Gastrocnemius medialis (tissue), 4 donors: ENCODE measurements around the gene TAS1R3. TPM values are rescaled to one million over a fixed set of nuclear protein-coding genes. Genes with fewer than 3 reads are reported as not detected.
A peak's percentile ranks its signal among the peaks of the same experiment; 100 is the strongest.

Experiments used
- ATAC-seq, 2 donors: fragments of 150-250 bp; one replicate each; pipeline ENCODE4 v1.9.1; 2016
- DNase-seq, 2 donors: peaks; one replicate each; pipeline ENCODE4 v3.0.0-alpha.2; 2019
- H3K27ac ChIP-seq, 4 donors: fragments of 200-600 bp; sonication (generic); 1 replicate in 1 of 4; 2 replicates in 3 of 4; pipeline ENCODE4 v1.5.1; 2016 to 2018; ENCODE audit warnings: mild to moderate bottlenecking in 2 of 4, moderate library complexity in 1 of 4
- H3K27me3 ChIP-seq, 3 donors: fragments of 200-600 bp; sonication (generic) in 2 of 3; 1 replicate in 1 of 3; 2 replicates in 2 of 3; pipeline versions ENCODE4 v1.5.1 to v1.6.0; 2016 to 2019; ENCODE audit warnings: mild to moderate bottlenecking in 1 of 3, moderate library complexity in 1 of 3
- H3K36me3 ChIP-seq, 2 donors: fragments of 200-600 bp; sonication (generic) in 1 of 2; one replicate each; pipeline ENCODE4 v1.5.1; 2017 to 2018
- H3K4me1 ChIP-seq, 2 donors: fragments of 200-600 bp; sonication (generic) in 1 of 2; one replicate each; pipeline ENCODE4 v1.5.1; 2016 to 2017; ENCODE audit warnings: mild to moderate bottlenecking in 2 of 2
- H3K4me3 ChIP-seq, 4 donors: fragments of 200-600 bp; sonication (generic) in 3 of 4; 1 replicate in 1 of 4; 2 replicates in 3 of 4; pipeline ENCODE4 v1.5.1; 2016 to 2019; ENCODE audit warnings: mild to moderate bottlenecking in 2 of 4
- H3K9me3 ChIP-seq, 3 donors: fragments of 200-600 bp; sonication (generic) in 2 of 3; 1 replicate in 1 of 3; 2 replicates in 2 of 3; pipeline ENCODE4 v1.5.1; 2016 to 2019
- POLR2A ChIP-seq, 2 donors: fragments of 450-650 bp; IDR thresholded peaks; one replicate each; pipeline ENCODE4 v1.6.1; 2017; ENCODE audit warnings: antibody characterized with exemption in 2 of 2, mild to moderate bottlenecking in 2 of 2, moderate library complexity in 2 of 2
- in situ Hi-C, 4 donors: fragments of 200-750 bp; cut with MboI; loops; one replicate each; pipeline versions ENCODE4 v1.15.0 to v1.8.0; 2017; ENCODE audit warnings: low sequenced_read_pairs in 4 of 4
- intact Hi-C: fragments of 100-400 bp; cut with DNase I; formaldehyde crosslinking; loops from one replicate; pipeline ENCODE4 v1.15.1; 2023; ENCODE audit warnings: low total_unique reads
- total RNA-seq, 4 donors: library from RNA; depleted of rRNA; stranded (reverse); fragments of >200 nt; gene quantifications; one replicate each; pipeline versions ENCODE4 v1.1.0 to v1.2.3, GENCODE V29; 2016
- TF ChIP-seq, protein P1 (sequence below), 5 experiments: fragments of 450-650 bp in 3 of 5; fragments of 200-600 bp in 2 of 5; sonication (generic) in 2 of 5; IDR thresholded peaks in 4 of 5; conservative IDR thresholded peaks in 1 of 5; 1 replicate in 4 of 5; 2 replicates in 1 of 5; pipeline ENCODE4 v1.5.1; 2016 to 2019; ENCODE audit warnings: antibody characterized with exemption in 5 of 5, mild to moderate bottlenecking in 3 of 5, moderate library complexity in 3 of 5

Gene TAS1R3
- total RNA-seq, 4 donors from 2014 or later, result 0.20 to 0.44 TPM; not detected in 2

DNA sequence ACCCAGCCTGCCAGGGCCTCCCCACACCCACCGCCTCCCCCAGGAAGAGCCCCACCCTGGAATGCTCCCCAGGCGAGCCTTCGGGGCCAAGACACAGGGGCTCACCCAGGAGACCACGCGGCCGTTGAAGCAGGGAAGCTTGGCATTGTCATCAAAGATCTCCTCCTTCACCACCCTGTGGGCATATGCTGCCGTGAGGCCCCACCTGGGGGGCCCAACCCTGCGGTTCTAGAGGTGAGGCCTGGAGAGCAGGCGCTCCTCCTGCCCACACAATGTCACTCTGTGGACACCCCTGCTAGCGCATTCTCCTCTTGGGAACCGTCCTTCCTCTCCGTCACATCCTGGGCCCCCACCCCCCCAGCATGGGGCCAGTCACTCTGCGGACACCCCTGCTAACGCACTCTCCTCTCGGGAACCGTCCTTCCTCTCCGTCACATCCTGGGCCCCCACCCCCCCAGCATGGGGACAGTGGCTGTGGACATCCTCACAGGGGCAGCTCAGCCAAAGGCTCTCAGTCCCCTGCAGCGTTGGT is 11.6 kb downstream of the TAS1R3 start:
- H3K9me3 ChIP-seq, result no peaks in the 10 kb centered on the region
- no peak overlapping the region for H3K4me3 ChIP-seq
- DNase-seq, result no peak
- H3K4me1 ChIP-seq, result peaks cover 47 to 60% of the 10 kb centered on the region in 2 donors
- H3K27ac ChIP-seq, result peak overlapping the region; percentile 96 to 99 (median 98)
- no peak for TF ChIP-seq POLR2A (IDR thresholded peaks at IDR 0.05)
- TF ChIP-seq, protein P1, sequence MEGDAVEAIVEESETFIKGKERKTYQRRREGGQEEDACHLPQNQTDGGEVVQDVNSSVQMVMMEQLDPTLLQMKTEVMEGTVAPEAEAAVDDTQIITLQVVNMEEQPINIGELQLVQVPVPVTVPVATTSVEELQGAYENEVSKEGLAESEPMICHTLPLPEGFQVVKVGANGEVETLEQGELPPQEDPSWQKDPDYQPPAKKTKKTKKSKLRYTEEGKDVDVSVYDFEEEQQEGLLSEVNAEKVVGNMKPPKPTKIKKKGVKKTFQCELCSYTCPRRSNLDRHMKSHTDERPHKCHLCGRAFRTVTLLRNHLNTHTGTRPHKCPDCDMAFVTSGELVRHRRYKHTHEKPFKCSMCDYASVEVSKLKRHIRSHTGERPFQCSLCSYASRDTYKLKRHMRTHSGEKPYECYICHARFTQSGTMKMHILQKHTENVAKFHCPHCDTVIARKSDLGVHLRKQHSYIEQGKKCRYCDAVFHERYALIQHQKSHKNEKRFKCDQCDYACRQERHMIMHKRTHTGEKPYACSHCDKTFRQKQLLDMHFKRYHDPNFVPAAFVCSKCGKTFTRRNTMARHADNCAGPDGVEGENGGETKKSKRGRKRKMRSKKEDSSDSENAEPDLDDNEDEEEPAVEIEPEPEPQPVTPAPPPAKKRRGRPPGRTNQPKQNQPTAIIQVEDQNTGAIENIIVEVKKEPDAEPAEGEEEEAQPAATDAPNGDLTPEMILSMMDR (IDR thresholded peaks at IDR 0.05 in 4 of 5, conservative IDR thresholded peaks at IDR 0.05 in 1 of 5), result no peak
- no peaks in the 10 kb centered on the region for H3K27me3 ChIP-seq
- in situ Hi-C loops (no loop called here), intact Hi-C loops (no loop called here)
- peaks cover 0 to 41% of the 10 kb centered on the region in 2 donors for H3K36me3 ChIP-seq
- no peak for ATAC-seq

DNA sequence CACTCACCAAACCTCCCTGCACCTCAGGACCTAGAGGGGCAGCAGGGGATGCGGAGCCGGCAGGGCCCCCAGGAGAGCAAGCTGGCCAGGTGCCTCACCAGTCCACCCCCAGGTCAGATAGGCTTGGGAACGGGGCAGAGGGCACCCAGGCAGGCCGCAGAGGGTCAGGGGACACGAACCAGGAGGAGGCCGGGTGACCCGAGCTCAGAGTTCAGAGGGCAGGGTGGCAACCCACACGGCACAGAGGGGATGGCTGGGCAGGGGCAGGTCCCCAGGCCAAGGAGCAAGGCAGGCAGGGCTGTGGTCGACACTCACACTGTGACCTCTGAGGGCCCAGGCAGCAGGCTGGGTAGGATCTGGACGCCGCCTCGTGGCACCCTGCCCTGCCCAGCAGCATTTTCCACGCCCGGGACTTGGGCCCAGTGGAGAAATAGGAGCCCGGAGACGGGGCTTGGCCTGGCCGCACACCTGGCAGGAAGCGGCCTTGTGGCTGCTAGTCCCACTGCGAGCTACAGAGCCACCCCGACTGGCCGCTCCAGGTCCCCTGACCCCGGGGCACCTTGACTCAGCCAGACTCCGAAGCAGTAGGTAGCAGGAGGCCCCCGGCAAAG is 12.8 kb downstream of the TAS1R3 start:
- ATAC-seq (peak; percentile 45 to 49), DNase-seq (peak; percentile 83 to 93)
- H3K9me3 ChIP-seq, result no peaks in the 10 kb centered on the region
- TF ChIP-seq, protein P1 (IDR thresholded peaks at IDR 0.05 in 4 of 5, conservative IDR thresholded peaks at IDR 0.05 in 1 of 5), result no peak
- peak in 1 of 2 donors; percentile 8 for TF ChIP-seq POLR2A (IDR thresholded peaks at IDR 0.05)
- peaks cover 0 to 28% of the 10 kb centered on the region in 2 donors for H3K36me3 ChIP-seq
- in situ Hi-C loops, result no loop called here
- no peaks in the 10 kb centered on the region for H3K27me3 ChIP-seq
- H3K27ac ChIP-seq, result peak overlapping the region; percentile 96 to 99 (median 98)
- intact Hi-C loops, result loop anchor here (1.0 kb wide), 1 partner anchor 36 kb away; the partner anchor contains the start of gene PUSL1
- peak overlapping the region; percentile 14 to 52 (median 18) for H3K4me3 ChIP-seq
- H3K4me1 ChIP-seq, result peaks cover 53 to 67% of the 10 kb centered on the region in 2 donors

DNA sequence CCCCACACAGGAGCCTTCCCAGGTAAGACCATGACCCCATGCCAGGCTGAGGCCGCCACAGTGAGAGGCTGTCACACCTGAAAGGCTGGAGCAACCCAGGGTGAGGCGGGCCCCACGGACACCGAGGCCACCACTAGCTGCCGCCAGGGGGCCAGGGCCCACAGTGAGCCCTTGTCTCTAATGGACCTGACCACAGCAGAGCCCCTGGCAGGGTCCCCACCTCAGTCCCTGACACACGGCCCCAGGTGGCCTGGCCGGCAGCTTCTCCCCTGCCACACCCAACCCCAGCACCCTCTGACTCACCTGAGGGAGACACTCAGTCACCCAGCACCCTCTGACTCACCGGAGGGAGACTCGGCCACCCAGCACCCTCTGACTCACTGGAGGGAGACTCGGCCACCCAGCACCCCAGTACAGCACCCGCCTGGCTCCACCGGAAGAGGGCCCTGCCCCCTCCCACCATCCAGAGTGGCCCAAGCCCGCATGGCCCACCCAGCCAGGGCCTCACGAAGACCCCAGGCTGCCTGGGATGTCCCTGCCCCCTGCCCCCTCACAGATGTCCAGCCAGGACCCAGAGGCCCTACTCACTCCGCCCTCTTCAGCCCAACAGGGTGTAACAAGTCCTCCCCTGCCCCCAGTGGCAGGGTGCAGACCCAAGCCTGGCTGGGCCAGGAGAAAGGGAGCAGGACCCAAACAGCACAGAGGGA is 13.7 kb downstream of the TAS1R3 start:
- intact Hi-C loops, result loop anchor here (1.0 to 5.0 kb wide), 3 partner anchors 37 to 363 kb away; partner anchors contain the start of genes PERM1 and PUSL1
- in situ Hi-C loops, result no loop called here
- H3K27me3 ChIP-seq, result no peaks in the 10 kb centered on the region
- H3K27ac ChIP-seq, result peak overlapping the region; percentile 96 to 99 (median 98)
- DNase-seq (peak; percentile 87 to 92), ATAC-seq (peak; percentile 27 to 35)
- peaks cover 53 to 67% of the 10 kb centered on the region in 2 donors for H3K4me1 ChIP-seq
- H3K9me3 ChIP-seq, result no peaks in the 10 kb centered on the region
- TF ChIP-seq POLR2A (IDR thresholded peaks at IDR 0.05), result peak; percentile 20 to 66
- TF ChIP-seq, protein P1 (IDR thresholded peaks at IDR 0.05 in 4 of 5, conservative IDR thresholded peaks at IDR 0.05 in 1 of 5), result peak; percentile 0 to 57 (median 35)
- peaks cover 0 to 19% of the 10 kb centered on the region in 2 donors for H3K36me3 ChIP-seq
- H3K4me3 ChIP-seq, result peak overlapping the region; percentile 14 to 59 (median 36)

DNA sequence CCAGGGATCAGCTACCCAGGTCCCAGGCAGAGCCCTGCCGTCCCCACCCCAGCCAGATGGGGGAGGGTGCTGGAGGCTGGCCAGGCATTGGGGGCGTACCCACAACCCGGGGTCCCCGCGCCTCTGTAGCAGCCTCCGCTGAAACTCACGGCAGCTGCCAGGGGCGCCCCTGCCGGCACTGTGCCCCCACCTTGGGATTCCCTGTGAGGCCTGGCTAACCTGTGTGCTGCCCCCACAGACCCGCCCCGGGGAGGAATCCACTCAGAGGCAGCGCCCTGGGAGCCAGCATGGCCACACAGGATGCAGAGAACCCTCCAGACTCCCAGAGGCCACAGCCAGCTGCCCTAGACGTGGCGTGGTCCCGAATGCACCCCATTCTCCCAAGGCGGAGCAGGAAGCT is 14.3 kb downstream of the TAS1R3 start:
- no peaks in the 10 kb centered on the region for H3K9me3 ChIP-seq
- peaks cover 53 to 67% of the 10 kb centered on the region in 2 donors for H3K4me1 ChIP-seq
- H3K27ac ChIP-seq, result peak overlapping the region; percentile 96 to 99 (median 98)
- in situ Hi-C loops, result no loop called here
- intact Hi-C loops, result loop anchor here (5.0 kb wide), 2 partner anchors 162 to 363 kb away; partner anchors contain the start of gene PERM1
- no peaks in the 10 kb centered on the region for H3K27me3 ChIP-seq
- H3K4me3 ChIP-seq, result peak overlapping the region; percentile 10 to 74 (median 58)
- DNase-seq (no peak), ATAC-seq (no peak)
- TF ChIP-seq, protein P1 (IDR thresholded peaks at IDR 0.05 in 4 of 5, conservative IDR thresholded peaks at IDR 0.05 in 1 of 5), result no peak
- no peak for TF ChIP-seq POLR2A (IDR thresholded peaks at IDR 0.05)
- peaks cover 0 to 13% of the 10 kb centered on the region in 2 donors for H3K36me3 ChIP-seq
